Measurements from ENCODE around the gene USP47.

Gene USP47

DNA sequence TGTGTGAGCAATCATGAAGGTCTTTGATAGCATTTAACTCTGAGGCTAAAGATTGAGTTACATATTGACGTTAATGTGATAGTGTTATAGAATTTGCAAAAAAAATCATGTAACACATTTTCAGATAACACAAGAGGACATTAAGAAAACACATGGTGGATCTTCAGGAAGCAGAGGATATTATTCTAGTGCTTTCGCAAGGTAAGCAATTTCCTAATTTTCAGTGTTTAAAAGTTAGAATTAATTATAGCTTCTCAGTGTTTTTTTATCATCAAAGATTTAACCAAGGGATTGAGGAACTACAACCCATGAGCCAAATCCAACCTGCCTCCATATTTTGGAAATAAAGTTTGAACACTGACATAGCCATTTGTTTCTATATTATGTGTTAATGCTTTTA, 88.1 kb downstream of the USP47 start:
- TF ChIP-seq FOXK2 (IDR thresholded peaks at IDR 0.05) = no peak
- TF ChIP-seq SP1 (IDR thresholded peaks at IDR 0.05) = no peak
- TF ChIP-seq TARDBP (IDR thresholded peaks at IDR 0.05) = no peak
- TF ChIP-seq NFRKB (IDR thresholded peaks at IDR 0.05) = no peak
- TF ChIP-seq, protein P1, sequence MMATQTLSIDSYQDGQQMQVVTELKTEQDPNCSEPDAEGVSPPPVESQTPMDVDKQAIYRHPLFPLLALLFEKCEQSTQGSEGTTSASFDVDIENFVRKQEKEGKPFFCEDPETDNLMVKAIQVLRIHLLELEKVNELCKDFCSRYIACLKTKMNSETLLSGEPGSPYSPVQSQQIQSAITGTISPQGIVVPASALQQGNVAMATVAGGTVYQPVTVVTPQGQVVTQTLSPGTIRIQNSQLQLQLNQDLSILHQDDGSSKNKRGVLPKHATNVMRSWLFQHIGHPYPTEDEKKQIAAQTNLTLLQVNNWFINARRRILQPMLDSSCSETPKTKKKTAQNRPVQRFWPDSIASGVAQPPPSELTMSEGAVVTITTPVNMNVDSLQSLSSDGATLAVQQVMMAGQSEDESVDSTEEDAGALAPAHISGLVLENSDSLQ (IDR thresholded peaks at IDR 0.05) = no peak
- TF ChIP-seq BHLHE40 (IDR thresholded peaks at IDR 0.05; ENCODE audit: borderline replicate concordance) = no peak
- TF ChIP-seq HDGF (IDR thresholded peaks at IDR 0.05; ENCODE audit: borderline replicate concordance) = no peak
- no peak for TF ChIP-seq ELF4 (IDR thresholded peaks at IDR 0.05)
- TF ChIP-seq CTBP1 (IDR thresholded peaks at IDR 0.05; ENCODE audit: borderline replicate concordance) = no peak
- no peak for TF ChIP-seq L3MBTL2 (conservative IDR thresholded peaks at IDR 0.05)
- no peak for TF ChIP-seq FOXA1 (IDR thresholded peaks at IDR 0.05)
- no peak for TF ChIP-seq LEF1 (IDR thresholded peaks at IDR 0.05; ENCODE audit: borderline replicate concordance)
- TF ChIP-seq ARNT (IDR thresholded peaks at IDR 0.05) = no peak
- TF ChIP-seq ZNF384 (IDR thresholded peaks at IDR 0.05) = no peak
- ChIA-PET CTCF (no interaction called here), POLR2A (no interaction called here)
- DNase-seq (ENCODE audit: extremely low spot score) = no peak

DNA sequence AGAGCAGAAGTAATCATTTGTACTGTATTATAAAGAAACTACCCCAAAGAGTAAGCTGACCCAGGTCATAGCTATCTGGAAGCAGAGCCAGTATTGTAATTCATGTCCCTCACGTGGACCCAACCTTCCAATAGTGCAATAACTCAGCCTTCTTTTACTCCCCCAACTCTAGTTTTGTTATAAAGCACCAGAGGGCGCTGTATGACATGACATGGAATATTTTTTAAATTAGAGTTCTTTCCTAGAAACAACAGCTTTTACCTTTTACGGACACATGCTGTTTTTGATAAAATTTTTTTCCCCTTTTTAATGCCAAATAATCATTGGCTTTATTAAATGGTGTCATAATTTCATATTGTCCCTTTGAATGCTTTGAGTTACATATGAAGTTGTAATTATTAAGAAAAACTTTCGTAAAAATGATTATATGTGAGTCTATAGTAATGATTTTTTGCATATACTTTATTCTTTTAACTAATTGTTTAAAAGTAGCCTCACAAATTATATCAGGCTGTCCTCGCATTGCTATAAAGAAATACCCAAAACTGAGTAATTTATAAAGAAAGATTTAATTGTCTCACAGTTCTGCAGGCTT, 89.8 kb downstream of the USP47 start:
- CTCF ChIA-PET = interaction anchor here (1.0 to 1.2 kb wide), 2 partner anchors 35 to 112 kb away, joined by 4 to 5 read pairs; no protein-coding TSS in a partner anchor
- POLR2A ChIA-PET = no interaction called here
- TF ChIP-seq ELF4 (IDR thresholded peaks at IDR 0.05) (no peak), LEF1 (IDR thresholded peaks at IDR 0.05; ENCODE audit: borderline replicate concordance) (no peak), TARDBP (IDR thresholded peaks at IDR 0.05) (no peak), ARNT (IDR thresholded peaks at IDR 0.05) (no peak), NFRKB (IDR thresholded peaks at IDR 0.05) (no peak), FOXM1 (IDR thresholded peaks at IDR 0.05; ENCODE audit: borderline replicate concordance) (no peak), FOXA1 (IDR thresholded peaks at IDR 0.05) (no peak), SP1 (IDR thresholded peaks at IDR 0.05) (no peak), ZNF384 (IDR thresholded peaks at IDR 0.05) (no peak)
- TF ChIP-seq, protein P1 (IDR thresholded peaks at IDR 0.05) = no peak
- peak; percentile 46 for DNase-seq (ENCODE audit: extremely low spot score)

DNA sequence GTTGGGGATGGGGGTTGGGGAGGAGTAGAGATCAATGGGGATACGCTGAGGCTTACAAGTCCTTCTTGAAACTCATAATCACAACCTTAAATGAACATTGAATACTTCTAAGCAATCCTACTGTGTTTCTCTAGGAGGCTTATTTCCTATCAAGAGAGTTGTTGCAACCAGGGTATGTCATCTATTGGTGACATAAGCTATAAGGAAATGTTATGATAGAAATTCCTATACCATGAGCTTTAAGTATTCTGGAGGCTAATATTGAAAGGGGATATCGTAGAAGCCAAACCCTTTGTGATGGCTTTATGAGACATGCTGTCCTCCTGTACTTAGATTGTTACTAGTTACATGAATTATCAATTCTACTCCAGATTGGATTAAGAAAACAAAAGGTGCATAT, 93.8 kb downstream of the USP47 start:
- POLR2A ChIA-PET = no interaction called here
- no peak for TF ChIP-seq ARNT (IDR thresholded peaks at IDR 0.05)
- no peak for TF ChIP-seq ZNF384 (IDR thresholded peaks at IDR 0.05)
- TF ChIP-seq BHLHE40 (IDR thresholded peaks at IDR 0.05; ENCODE audit: borderline replicate concordance) = no peak
- no peak for TF ChIP-seq FOXM1 (IDR thresholded peaks at IDR 0.05; ENCODE audit: borderline replicate concordance)
- TF ChIP-seq, protein P1 (IDR thresholded peaks at IDR 0.05) = no peak
- TF ChIP-seq L3MBTL2 (conservative IDR thresholded peaks at IDR 0.05) = no peak
- TF ChIP-seq NFRKB (IDR thresholded peaks at IDR 0.05) = no peak
- TF ChIP-seq HDGF (IDR thresholded peaks at IDR 0.05; ENCODE audit: borderline replicate concordance) = no peak
- TF ChIP-seq FOXA1 (IDR thresholded peaks at IDR 0.05) = no peak
- TF ChIP-seq ELF4 (IDR thresholded peaks at IDR 0.05) = no peak
- no peak for TF ChIP-seq TARDBP (IDR thresholded peaks at IDR 0.05)
- TF ChIP-seq SUZ12 (IDR thresholded peaks at IDR 0.05) = no peak
- no peak for TF ChIP-seq FOXK2 (IDR thresholded peaks at IDR 0.05)
- TF ChIP-seq LEF1 (IDR thresholded peaks at IDR 0.05; ENCODE audit: borderline replicate concordance) = no peak
- TF ChIP-seq SP1 (IDR thresholded peaks at IDR 0.05) = no peak
- no peak for TF ChIP-seq CTBP1 (IDR thresholded peaks at IDR 0.05; ENCODE audit: borderline replicate concordance)
- DNase-seq (ENCODE audit: extremely low spot score) = no peak
- CTCF ChIA-PET = no interaction called here

DNA sequence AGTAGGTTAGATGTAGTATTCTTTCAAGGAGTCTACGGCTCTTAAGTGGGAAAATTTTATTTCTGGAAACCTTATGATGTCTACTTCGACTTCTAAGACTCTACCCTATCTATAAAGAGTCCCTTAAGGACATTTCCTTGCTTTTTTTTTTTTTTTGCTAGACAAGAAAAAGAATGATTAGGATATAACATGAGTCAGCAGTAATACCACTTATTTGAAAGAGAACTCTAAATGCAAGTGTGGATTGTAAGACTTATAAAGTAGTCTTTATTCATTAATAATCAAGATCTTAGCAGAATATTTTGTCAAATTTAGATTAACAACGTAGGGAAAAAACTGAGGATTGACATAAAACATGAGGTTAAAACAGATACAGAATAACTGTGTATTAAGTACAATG, 95.7 kb downstream of the USP47 start:
- ChIA-PET POLR2A (no interaction called here), CTCF (no interaction called here)
- DNase-seq (ENCODE audit: extremely low spot score) = no peak
- TF ChIP-seq TARDBP (IDR thresholded peaks at IDR 0.05) = no peak
- no peak for TF ChIP-seq ZNF384 (IDR thresholded peaks at IDR 0.05)
- TF ChIP-seq BHLHE40 (IDR thresholded peaks at IDR 0.05; ENCODE audit: borderline replicate concordance) = no peak
- no peak for TF ChIP-seq FOXK2 (IDR thresholded peaks at IDR 0.05)
- no peak for TF ChIP-seq ELF4 (IDR thresholded peaks at IDR 0.05)
- TF ChIP-seq NFRKB (IDR thresholded peaks at IDR 0.05) = no peak
- TF ChIP-seq, protein P1 (IDR thresholded peaks at IDR 0.05) = no peak
- no peak for TF ChIP-seq FOXA1 (IDR thresholded peaks at IDR 0.05)
- no peak for TF ChIP-seq SUZ12 (IDR thresholded peaks at IDR 0.05)
- no peak for TF ChIP-seq LEF1 (IDR thresholded peaks at IDR 0.05; ENCODE audit: borderline replicate concordance)
- TF ChIP-seq SP1 (IDR thresholded peaks at IDR 0.05) = no peak
- no peak for TF ChIP-seq HDGF (IDR thresholded peaks at IDR 0.05; ENCODE audit: borderline replicate concordance)
- TF ChIP-seq FOXM1 (IDR thresholded peaks at IDR 0.05; ENCODE audit: borderline replicate concordance) = no peak
- TF ChIP-seq L3MBTL2 (conservative IDR thresholded peaks at IDR 0.05) = no peak
- TF ChIP-seq CTBP1 (IDR thresholded peaks at IDR 0.05; ENCODE audit: borderline replicate concordance) = no peak
- TF ChIP-seq ARNT (IDR thresholded peaks at IDR 0.05) = no peak

DNA sequence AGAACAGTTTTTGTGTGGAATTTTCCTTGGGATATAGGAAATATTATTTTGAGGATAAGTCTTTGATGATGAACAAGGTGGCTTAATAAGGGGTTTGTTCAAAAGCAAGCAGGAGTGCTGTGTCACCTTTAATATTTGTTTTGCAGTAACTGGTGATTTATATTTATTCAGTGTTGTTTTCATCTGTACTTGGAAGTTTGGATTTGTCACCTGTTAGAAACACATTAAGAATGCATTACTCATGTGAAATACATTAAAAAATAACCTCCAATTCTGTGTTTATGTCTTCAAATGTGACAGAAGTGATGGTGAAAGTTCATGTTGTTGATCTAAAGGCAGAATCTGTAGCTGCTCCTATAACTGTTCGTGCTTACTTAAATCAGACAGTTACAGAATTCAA, 96.2 kb downstream of the USP47 start:
- DNase-seq (ENCODE audit: extremely low spot score) = no peak
- POLR2A ChIA-PET = no interaction called here
- TF ChIP-seq LEF1 (IDR thresholded peaks at IDR 0.05; ENCODE audit: borderline replicate concordance) (no peak), ARNT (IDR thresholded peaks at IDR 0.05) (no peak), HDGF (IDR thresholded peaks at IDR 0.05; ENCODE audit: borderline replicate concordance) (no peak), FOXK2 (IDR thresholded peaks at IDR 0.05) (no peak), FOXM1 (IDR thresholded peaks at IDR 0.05; ENCODE audit: borderline replicate concordance) (no peak), L3MBTL2 (conservative IDR thresholded peaks at IDR 0.05) (no peak), ELF4 (IDR thresholded peaks at IDR 0.05) (no peak), FOXA1 (IDR thresholded peaks at IDR 0.05) (no peak), CTBP1 (IDR thresholded peaks at IDR 0.05; ENCODE audit: borderline replicate concordance) (no peak), BHLHE40 (IDR thresholded peaks at IDR 0.05; ENCODE audit: borderline replicate concordance) (no peak), SP1 (IDR thresholded peaks at IDR 0.05) (no peak), SUZ12 (IDR thresholded peaks at IDR 0.05) (no peak), ZNF384 (IDR thresholded peaks at IDR 0.05) (no peak)
- TF ChIP-seq, protein P1 (IDR thresholded peaks at IDR 0.05) = no peak
- CTCF ChIA-PET = no interaction called here
